Memory B cell (primary cell): ENCODE data around the gene DLK1.

ENCODE experiments used
- ATAC-seq: fragments of 150-1000 bp; cut with Tn5 transposase; 2 replicates; pipeline ENCODE4 v1.10.0; 2021; ENCODE audit warnings: low read depth, mild to moderate bottlenecking, moderate library complexity
- DNase-seq, 2 donors: peaks; one replicate each; pipeline ENCODE4 v3.0.0; 2022; ENCODE audit warnings: low spot score in 2 of 2
- H3K27ac Mint-ChIP-seq: one replicate; pipeline ENCODE4 v1.8.0; 2022; ENCODE audit warnings: mild to moderate bottlenecking, moderate library complexity, mixed read lengths
- H3K27me3 Mint-ChIP-seq: one replicate; pipeline ENCODE4 v1.8.0; 2022; ENCODE audit warnings: mixed read lengths
- H3K36me3 Mint-ChIP-seq: one replicate; pipeline ENCODE4 v1.8.0; 2022; ENCODE audit warnings: mild to moderate bottlenecking, mixed read lengths
- H3K4me1 Mint-ChIP-seq: one replicate; pipeline ENCODE4 v1.8.0; 2022; ENCODE audit warnings: mixed read lengths
- H3K4me3 Mint-ChIP-seq: one replicate; pipeline ENCODE4 v1.8.0; 2022; ENCODE audit warnings: mild to moderate bottlenecking, moderate library complexity, mixed read lengths
- H3K9me3 Mint-ChIP-seq: one replicate; pipeline ENCODE4 v1.8.0; 2022; ENCODE audit warnings: mixed read lengths

Gene DLK1

GRCh38 chr14:100688051-100688450, 38.6 kb upstream of the DLK1 start:
- peaks cover 2% of the 10 kb centered on the region for H3K4me1 Mint-ChIP-seq
- H3K4me3 Mint-ChIP-seq, result no peak overlapping the region
- DNase-seq (no peak), ATAC-seq (no peak)
- H3K36me3 Mint-ChIP-seq, result no peaks in the 10 kb centered on the region
- H3K27ac Mint-ChIP-seq, result no peak overlapping the region
- H3K27me3 Mint-ChIP-seq, result peaks cover 8% of the 10 kb centered on the region
- H3K9me3 Mint-ChIP-seq, result no peaks in the 10 kb centered on the region

DNA sequence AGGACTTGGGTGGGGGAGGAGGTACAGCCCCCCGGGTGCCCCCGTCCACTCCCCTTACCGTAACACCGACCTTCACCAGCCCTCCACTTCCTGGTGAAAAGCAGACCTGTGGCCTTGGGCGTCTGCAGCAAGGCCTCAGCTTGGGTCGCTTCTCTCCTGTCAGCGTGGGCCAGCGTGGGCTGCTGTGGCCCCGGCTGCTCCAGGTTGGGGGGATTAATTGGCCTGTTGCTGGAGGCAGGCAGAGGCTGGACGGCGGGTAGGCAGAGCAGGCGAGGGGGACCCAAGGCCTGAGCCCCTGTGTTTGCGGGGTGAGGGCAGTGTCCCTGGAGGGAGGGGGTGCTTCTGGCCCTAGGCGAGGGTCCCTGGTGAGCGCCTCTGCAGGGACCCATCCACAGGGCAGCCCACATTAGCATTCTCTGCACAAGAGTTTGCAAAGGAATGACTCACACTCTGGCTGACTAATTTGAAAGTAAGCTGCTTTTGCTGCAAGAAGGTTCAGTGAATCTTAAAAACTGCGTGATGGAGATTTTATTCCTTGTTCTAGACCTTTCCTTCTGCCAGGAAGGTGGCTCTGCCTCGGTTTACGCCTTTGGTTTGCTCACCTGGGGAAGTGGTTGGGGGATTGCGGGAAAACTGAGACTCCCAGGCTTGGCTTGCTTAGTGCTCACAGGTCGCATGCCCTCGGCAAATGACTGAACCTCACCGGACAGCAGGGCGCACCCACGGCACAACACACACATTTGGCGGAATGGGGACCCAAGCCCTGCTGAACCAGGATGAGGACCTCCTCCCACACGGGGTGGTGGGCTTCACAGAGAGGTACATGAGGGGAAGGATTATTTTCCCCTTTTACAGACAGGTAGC, 37.9 kb upstream of the DLK1 start:
- H3K36me3 Mint-ChIP-seq, result no peaks in the 10 kb centered on the region
- ATAC-seq, result no peak
- H3K27me3 Mint-ChIP-seq, result peaks cover 13% of the 10 kb centered on the region
- no peak overlapping the region for H3K4me3 Mint-ChIP-seq
- no peaks in the 10 kb centered on the region for H3K9me3 Mint-ChIP-seq
- no peak overlapping the region for H3K27ac Mint-ChIP-seq
- DNase-seq, result no peak
- peaks cover 2% of the 10 kb centered on the region for H3K4me1 Mint-ChIP-seq

DNA sequence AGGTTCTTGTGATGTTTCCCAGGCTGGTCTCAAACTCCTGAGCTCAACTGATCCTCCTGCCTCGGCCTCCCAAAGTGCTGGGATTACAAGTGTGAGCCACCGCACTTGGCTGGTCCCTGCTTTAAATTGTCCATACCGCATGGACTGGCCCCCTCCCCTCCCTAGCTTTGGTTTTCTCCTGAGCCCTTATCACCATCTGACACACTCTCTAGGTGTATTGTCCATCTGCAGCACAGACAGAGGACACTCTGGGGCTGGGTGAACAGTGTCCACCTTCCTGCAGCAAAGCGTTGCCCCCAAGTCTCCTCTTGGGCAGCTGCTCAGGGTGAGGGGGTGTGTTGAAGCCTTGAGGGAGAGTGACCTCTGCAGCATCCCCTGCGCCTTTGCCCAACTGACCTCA, 36.0 kb upstream of the DLK1 start:
- DNase-seq, result no peak
- Mint-ChIP-seq H3K4me1 (no peaks in the 10 kb centered on the region), H3K27me3 (peaks cover 18% of the 10 kb centered on the region), H3K36me3 (no peaks in the 10 kb centered on the region), H3K4me3 (no peak overlapping the region), H3K9me3 (no peaks in the 10 kb centered on the region), H3K27ac (no peak overlapping the region)
- ATAC-seq, result no peak

DNA sequence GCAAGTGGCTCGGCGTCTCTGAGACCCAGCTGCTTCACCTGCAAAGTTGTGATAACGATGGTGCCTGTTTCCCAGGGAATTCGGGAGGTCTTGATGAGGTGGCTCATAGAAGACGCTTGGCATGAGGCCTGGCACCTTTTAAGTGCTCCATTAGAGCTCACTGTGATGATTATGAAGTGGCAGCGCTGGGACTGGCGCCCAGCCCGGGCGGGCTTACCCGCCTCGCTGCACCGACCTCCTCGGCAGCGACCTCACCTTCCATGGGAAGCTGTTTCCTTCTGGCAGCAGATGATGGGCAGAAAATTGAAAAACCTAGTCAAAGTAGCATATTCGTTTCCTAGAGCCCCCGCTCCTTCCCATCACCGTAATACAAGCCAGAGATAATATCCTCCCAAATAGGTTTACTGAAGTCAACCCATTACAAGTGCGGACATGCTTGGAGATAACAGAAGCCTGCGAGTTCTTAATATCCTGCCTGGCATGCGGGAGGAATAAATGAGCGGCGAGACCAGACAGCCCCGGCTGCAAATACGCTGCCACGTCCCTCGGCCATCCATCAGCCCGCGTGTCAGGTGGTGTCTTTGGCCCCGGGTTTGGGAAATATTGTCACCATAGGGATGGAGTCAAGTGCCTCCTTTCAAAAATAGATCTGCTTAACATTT, 35.2 kb upstream of the DLK1 start:
- Mint-ChIP-seq H3K36me3 (no peaks in the 10 kb centered on the region), H3K27me3 (peaks cover 18% of the 10 kb centered on the region), H3K4me1 (no peaks in the 10 kb centered on the region), H3K4me3 (no peak overlapping the region), H3K9me3 (no peaks in the 10 kb centered on the region), H3K27ac (no peak overlapping the region)
- ATAC-seq (no peak), DNase-seq (no peak)

DNA sequence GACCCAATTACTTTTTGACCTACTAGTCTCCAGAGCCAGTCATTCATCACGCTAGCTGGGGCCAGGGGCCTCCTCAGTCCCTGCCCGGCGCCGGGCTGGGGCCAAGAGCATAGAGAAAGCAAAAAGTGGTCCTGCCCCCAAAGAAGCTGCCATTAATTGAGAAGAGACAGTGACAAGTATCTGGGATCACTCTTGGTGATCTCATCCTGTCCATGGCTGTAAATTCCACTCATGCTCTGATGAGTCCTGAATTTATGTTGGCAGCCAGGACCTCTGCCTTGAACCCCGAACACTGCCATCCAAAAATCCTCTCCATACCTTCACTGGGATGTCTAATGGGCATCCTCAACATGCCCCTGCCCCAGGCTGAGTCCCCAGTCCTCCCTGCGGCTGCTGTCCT, 34.4 kb upstream of the DLK1 start:
- no peaks in the 10 kb centered on the region for H3K36me3 Mint-ChIP-seq
- no peak overlapping the region for H3K27ac Mint-ChIP-seq
- no peak for ATAC-seq
- H3K9me3 Mint-ChIP-seq, result no peaks in the 10 kb centered on the region
- DNase-seq, result no peak
- H3K4me3 Mint-ChIP-seq, result no peak overlapping the region
- no peaks in the 10 kb centered on the region for H3K4me1 Mint-ChIP-seq
- peaks cover 20% of the 10 kb centered on the region for H3K27me3 Mint-ChIP-seq

DNA sequence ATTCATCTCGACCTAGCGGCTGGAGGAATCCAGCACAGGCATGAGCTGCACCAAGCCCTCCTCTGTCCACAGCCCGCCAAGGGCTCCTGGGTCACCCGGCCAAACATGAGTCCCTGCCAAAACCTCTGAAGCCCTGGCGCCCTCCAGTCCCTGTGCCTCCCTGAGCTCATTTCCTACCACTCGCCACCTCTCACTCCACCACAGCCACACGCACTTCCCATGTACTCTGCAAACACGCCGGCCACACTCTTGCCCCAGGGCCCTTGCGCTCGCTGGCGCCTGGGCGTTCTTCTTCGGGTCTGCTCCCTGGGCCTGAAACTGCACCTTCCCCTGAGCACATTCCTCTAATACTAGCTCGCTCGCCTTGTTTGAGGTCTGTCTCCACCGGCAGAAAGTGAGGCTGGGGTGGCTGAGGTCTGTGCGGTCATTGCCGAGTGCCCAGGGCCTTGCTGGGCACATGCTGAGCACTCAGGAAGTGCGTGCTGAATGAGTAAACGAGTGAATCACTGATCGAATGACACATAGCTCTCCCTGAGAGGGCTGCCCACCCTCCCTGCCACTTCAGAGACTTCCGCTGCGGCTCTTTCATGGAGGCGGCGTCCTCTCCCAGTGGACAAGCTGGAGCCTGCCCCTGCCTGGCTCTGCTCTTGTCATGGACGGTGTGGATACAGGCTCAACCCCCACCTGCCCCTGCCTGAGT, 33.7 kb upstream of the DLK1 start:
- Mint-ChIP-seq H3K27me3 (peaks cover 18% of the 10 kb centered on the region), H3K9me3 (no peaks in the 10 kb centered on the region), H3K4me1 (no peaks in the 10 kb centered on the region), H3K4me3 (no peak overlapping the region), H3K36me3 (no peaks in the 10 kb centered on the region), H3K27ac (no peak overlapping the region)
- DNase-seq (no peak), ATAC-seq (no peak)

DNA sequence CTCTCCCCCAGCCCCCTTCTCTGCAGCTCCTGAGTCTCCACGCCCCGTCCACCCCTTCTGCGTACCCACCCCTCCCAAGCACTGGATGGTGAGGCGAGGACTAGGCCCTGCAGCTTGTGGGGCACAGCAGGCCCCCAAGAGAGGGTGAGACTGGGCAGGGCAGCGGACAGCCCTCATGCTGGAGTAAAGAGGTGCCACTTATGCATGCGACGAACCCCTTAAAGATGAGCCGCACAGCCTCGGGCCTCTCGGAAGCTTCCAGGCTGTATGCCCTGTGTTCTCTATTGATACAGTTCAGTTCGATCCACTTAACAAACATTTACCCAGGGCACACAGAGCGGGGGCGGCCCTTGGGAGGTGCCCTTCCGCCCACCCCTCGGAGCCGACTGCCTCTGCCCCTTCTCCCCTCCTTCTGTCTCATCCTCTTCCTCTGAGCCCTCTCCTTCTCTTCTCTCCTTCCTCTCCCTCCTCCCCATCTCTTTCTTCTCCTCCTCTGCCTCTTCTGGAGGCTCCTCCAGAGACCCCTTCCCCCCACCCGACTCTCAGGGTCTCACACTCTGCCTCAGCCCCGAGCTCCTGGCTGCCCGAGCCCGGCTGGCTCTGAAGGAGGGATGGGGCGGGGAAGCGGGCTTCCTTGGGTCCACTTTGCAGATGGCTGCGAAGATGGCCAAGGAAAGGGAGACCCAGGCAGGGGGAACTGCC, 32.7 kb upstream of the DLK1 start:
- no peak for DNase-seq
- Mint-ChIP-seq H3K27ac (no peak overlapping the region), H3K4me1 (no peaks in the 10 kb centered on the region), H3K27me3 (peaks cover 18% of the 10 kb centered on the region), H3K36me3 (no peaks in the 10 kb centered on the region), H3K9me3 (no peaks in the 10 kb centered on the region), H3K4me3 (no peak overlapping the region)
- no peak for ATAC-seq

DNA sequence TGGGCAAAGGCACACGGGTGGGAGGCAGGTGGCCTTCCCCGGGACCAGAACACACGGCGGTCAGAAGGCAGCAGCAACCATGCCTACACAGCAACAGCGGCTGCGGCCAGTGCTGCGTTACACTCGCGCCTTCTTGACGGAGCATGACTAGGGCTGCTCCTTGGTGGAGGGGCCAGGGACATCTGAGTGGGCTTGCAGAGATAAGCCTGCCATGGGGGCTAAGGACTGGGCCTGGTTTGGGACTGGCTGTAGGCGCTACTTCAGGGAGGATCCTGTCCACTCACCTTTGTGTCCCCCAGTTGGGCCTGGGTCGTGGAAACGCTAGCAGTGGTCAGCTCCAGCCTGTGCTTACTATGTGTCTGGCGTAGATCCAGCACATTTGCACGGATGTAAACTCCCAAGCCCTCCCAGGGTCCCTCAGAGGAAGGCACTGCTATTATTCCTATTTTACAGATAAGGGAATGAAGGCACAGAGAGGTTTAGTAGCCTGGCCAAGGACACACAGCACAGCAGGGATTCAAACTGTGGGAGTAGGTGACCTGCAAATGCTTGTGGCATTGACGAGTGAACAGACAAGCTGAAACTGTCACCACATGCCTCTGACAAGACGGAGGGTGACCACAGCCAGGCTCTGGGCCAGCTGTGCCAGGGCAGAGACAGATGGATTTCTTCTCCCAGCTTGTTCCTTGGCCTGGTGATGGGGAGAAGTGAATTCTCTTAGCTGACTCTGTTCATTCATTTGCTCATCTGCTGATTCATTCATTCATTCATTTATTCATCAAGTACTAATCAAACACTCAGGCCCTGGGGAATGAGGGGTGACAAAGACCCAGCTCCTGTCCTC, 31.9 kb upstream of the DLK1 start:
- DNase-seq (no peak), ATAC-seq (no peak)
- Mint-ChIP-seq H3K36me3 (no peaks in the 10 kb centered on the region), H3K27ac (no peak overlapping the region), H3K4me1 (no peaks in the 10 kb centered on the region), H3K4me3 (no peak overlapping the region), H3K9me3 (peaks cover 2% of the 10 kb centered on the region), H3K27me3 (peaks cover 18% of the 10 kb centered on the region)

GRCh38 chr14:100695423-100695738, 31.3 kb upstream of the DLK1 start:
- no peak for ATAC-seq

DNA sequence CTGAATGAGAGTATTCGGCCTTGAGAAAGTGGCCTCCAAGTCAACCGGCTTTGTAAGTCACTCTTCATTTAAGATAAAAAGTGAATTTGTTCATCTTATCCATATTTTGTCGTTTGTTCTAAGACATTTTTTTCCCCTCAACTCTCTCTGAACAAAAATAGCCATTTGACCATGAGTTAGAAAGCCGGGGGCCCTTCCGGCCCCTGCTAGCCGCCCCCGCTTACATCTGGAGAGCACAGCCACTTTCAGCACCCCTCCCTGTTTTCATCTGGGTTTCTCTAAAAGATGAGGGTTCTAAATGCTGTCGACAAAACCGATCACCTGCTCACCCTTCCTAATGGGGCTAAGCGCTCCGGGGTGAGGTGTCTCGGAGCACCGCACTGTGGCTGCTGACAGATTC, 30.7 kb upstream of the DLK1 start:
- no peak overlapping the region for H3K4me3 Mint-ChIP-seq
- no peak for ATAC-seq
- no peaks in the 10 kb centered on the region for H3K4me1 Mint-ChIP-seq
- H3K9me3 Mint-ChIP-seq, result peaks cover 2% of the 10 kb centered on the region
- peaks cover 17% of the 10 kb centered on the region for H3K27me3 Mint-ChIP-seq
- H3K36me3 Mint-ChIP-seq, result no peaks in the 10 kb centered on the region
- H3K27ac Mint-ChIP-seq, result no peak overlapping the region
- no peak for DNase-seq

More at GRCh38 chr14:100695423-100695738, 31.3 kb upstream of the DLK1 start:
- H3K4me3 Mint-ChIP-seq, result no peak overlapping the region
- H3K27ac Mint-ChIP-seq, result no peak overlapping the region
- peaks cover 18% of the 10 kb centered on the region for H3K27me3 Mint-ChIP-seq
- H3K36me3 Mint-ChIP-seq, result no peaks in the 10 kb centered on the region
- DNase-seq, result no peak
- H3K9me3 Mint-ChIP-seq, result peaks cover 2% of the 10 kb centered on the region
- no peaks in the 10 kb centered on the region for H3K4me1 Mint-ChIP-seq

DNA sequence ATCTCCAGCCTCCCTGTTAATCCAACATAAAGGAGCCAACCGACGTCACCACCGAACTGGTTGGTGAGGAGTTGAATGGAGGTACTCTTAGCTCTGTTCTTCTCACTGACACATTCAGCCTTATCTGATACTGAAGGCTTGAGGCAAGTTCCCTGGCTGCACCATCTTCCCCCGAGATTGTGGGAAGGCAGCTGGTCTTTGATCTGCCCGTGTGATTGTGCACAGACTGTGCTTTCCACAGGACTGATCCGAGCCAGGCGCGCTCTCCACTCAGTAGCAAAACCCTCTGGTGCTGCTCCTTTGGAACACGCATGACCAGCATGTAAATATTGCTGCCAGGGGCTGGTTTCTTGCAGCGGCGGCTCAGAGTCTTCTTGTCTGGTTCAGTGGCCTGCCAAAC, 30.1 kb upstream of the DLK1 start:
- no peak for ATAC-seq
- Mint-ChIP-seq H3K9me3 (peaks cover 2% of the 10 kb centered on the region), H3K4me1 (no peaks in the 10 kb centered on the region), H3K27ac (no peak overlapping the region), H3K36me3 (no peaks in the 10 kb centered on the region), H3K4me3 (no peak overlapping the region), H3K27me3 (peaks cover 18% of the 10 kb centered on the region)
- no peak for DNase-seq

DNA sequence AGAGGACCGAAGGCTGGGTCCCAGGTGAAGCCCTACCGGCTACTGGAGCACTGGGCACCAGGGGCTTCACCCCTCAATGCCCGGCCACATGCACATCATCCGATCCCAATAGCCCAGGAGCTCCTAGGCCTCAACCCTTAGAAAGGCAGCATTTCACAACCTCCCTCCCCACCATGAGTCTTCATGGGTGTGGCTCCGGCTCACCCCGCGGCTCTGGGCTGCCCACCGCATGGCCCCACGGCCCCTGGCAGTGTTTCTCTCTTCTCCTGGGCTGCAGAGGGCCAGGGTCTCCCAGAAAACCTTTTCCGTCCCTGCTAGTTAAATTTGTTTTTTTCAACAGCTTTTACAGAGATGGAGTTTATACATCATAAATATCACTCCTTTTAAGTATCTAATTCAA, 28.6 kb upstream of the DLK1 start:
- no peak overlapping the region for H3K4me3 Mint-ChIP-seq
- DNase-seq, result no peak
- H3K4me1 Mint-ChIP-seq, result no peaks in the 10 kb centered on the region
- H3K27ac Mint-ChIP-seq, result no peak overlapping the region
- ATAC-seq, result no peak
- H3K9me3 Mint-ChIP-seq, result peaks cover 2% of the 10 kb centered on the region
- no peaks in the 10 kb centered on the region for H3K36me3 Mint-ChIP-seq
- H3K27me3 Mint-ChIP-seq, result peaks cover 13% of the 10 kb centered on the region

DNA sequence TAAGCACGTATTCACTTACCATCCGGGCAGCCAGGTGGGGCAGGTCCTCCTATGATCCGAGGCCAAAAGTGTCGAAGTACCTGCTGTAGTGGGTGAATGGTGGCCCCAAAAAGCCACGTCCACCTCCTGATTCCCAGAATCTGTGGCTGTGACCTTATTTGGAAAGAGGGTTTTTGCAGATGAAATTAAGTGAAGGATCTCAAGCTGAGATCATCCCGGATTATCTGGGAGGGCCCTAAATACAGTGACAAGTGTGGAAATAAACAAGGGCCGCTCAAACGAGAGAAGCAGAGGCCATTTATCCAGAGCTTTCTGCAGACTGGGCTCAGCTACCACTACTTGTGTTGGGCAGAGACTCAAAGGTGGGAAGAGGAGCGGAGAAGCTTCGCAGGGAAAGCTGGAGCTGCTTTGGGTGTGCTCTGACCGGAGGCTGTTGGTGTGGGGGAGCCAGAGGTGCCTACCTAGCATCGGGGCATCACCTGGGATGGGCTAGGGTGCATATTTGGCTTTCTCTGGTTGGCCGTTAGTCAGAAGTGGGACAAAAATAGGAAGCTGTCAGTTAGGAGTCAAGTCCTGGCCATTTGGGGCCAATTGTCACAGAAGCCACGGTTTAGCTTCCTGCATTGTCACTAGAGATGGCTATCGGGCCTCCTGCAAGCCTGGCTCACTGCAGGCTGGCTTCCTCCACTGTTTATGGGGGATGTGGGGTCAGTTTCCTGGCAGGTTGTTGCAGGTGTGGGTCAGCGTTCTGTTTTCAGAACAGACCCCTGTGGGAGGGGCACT, 27.8 kb upstream of the DLK1 start:
- DNase-seq, result no peak
- Mint-ChIP-seq H3K36me3 (no peaks in the 10 kb centered on the region), H3K4me3 (no peak overlapping the region), H3K4me1 (no peaks in the 10 kb centered on the region), H3K9me3 (peaks cover 2% of the 10 kb centered on the region), H3K27ac (no peak overlapping the region), H3K27me3 (peaks cover 8% of the 10 kb centered on the region)
- ATAC-seq, result no peak
